ENCODE data around the gene BNC2. TPM values are rescaled to one million over a fixed set of nuclear protein-coding genes. Genes with fewer than 3 reads are reported as not detected.

BNC2 gene
- total RNA-seq, 1 experiment from 2014 or later = 43.6 TPM

- no CpG with 5 or more reads among the region's 7 CpGs for WGBS (ENCODE audit: extremely low coverage, insufficient read length, low lambda C conversion rate)
Observed at GRCh38 chr9:16628413-16628812, 242.1 kb downstream of the BNC2 start.

More at GRCh38 chr9:16628413-16628812, 242.1 kb downstream of the BNC2 start:
- Histone ChIP-seq H2AK5ac (ENCODE audit: insufficient read length, low read length) (no peak overlapping the region), H3K14ac (ENCODE audit: insufficient read depth, low read length) (no peak overlapping the region), H2BK15ac (ENCODE audit: low read depth, low read length) (no peak overlapping the region), H3T11ph (ENCODE audit: low read length) (no peak overlapping the region), H2BK120ac (ENCODE audit: low read depth, low read length, poor library complexity, severe bottlenecking) (no peak overlapping the region), H3K27me3 (ENCODE audit: insufficient read depth, low read length) (no peaks in the 10 kb centered on the region), H3K56ac (ENCODE audit: insufficient read length, low read depth, low read length) (no peak overlapping the region), H3K9me3 (ENCODE audit: control insufficient read depth, low read depth, low read length) (no peaks in the 10 kb centered on the region), H2BK5ac (ENCODE audit: insufficient read length, low read length) (no peak overlapping the region), H4K5ac (ENCODE audit: insufficient read length, low read depth, low read length) (no peak overlapping the region), H3K4me2 (ENCODE audit: insufficient read depth, insufficient read length, low read length) (no peak overlapping the region), H3K4ac (ENCODE audit: low read depth, low read length) (no peak overlapping the region), H2BK20ac (ENCODE audit: low read depth, low read length, poor library complexity, severe bottlenecking) (no peak overlapping the region), H2BK12ac (ENCODE audit: insufficient read length, low read depth, low read length) (no peak overlapping the region), H3K79me2 (ENCODE audit: insufficient read depth, low read length) (no peaks in the 10 kb centered on the region), H2AFZ (ENCODE audit: low read length) (no peak overlapping the region), H3K4me1 (ENCODE audit: insufficient read depth, low read length) (peaks cover 7% of the 10 kb centered on the region; the same call in 1 of the 2 replicates), H4K91ac (ENCODE audit: insufficient read length, low read depth, low read length) (no peak overlapping the region), H3K23me2 (ENCODE audit: insufficient read length, low read depth, low read length, poor library complexity, severe bottlenecking) (no peaks in the 10 kb centered on the region), H4K8ac (replicated peaks; ENCODE audit: insufficient read length, low read depth, low read length) (no peak overlapping the region), H3K23ac (ENCODE audit: insufficient read length, low read depth, low read length) (no peak overlapping the region), H3K27ac (ENCODE audit: insufficient read length, low read depth, low read length) (no peak overlapping the region), H3K18ac (ENCODE audit: insufficient read length, low read depth, low read length) (no peak overlapping the region), H3K9ac (ENCODE audit: extremely low read depth, insufficient read length, low read length) (no peak overlapping the region), H3K79me1 (ENCODE audit: insufficient read depth, low read depth, low read length, poor library complexity, severe bottlenecking) (no peaks in the 10 kb centered on the region), H4K20me1 (ENCODE audit: control insufficient read depth, insufficient read depth, insufficient read length) (no peaks in the 10 kb centered on the region)
- Mint-ChIP-seq H3K27me3 (ENCODE audit: low read depth) (no peaks in the 10 kb centered on the region), H3K9me3 (no peaks in the 10 kb centered on the region), H3K36me3 (ENCODE audit: insufficient read depth in 1 of 3, low read depth in 3 of 3) (no peaks in the 10 kb centered on the region), H3K4me3 (no peak overlapping the region), H3K27ac (peak overlapping the region; percentile 50 to 65 (median 58); a peak in 3 of 7 replicates), H3K4me1 (peaks cover 57% of the 10 kb centered on the region in 2 experiments)
- TF ChIP-seq CTCF (conservative IDR thresholded peaks at IDR 0.05) = no peak
- DNase-seq = no peak

Data from H9 (cell line).